ENCODE results near the gene XRN2. TPM values are rescaled to one million over a fixed set of nuclear protein-coding genes. Genes with fewer than 3 reads are reported as not detected.

XRN2 gene
- total and polyA plus RNA-seq, 2 experiments from 2014 or later: 39.6 to 79.1 TPM

- Histone ChIP-seq H3K27ac (no peak overlapping the region), H3K27me3 (no peaks in the 10 kb centered on the region), H2AFZ (no peak overlapping the region), H3K4me1 (ENCODE audit: insufficient read depth) (no peaks in the 10 kb centered on the region), H3K79me2 (peaks cover 25% of the 10 kb centered on the region), H3K4me3 (no peak overlapping the region), H3K36me3 (replicated peaks; ENCODE audit: insufficient read depth, low read depth) (no peaks in the 10 kb centered on the region), H4K20me1 (ENCODE audit: insufficient read depth, poor library complexity, severe bottlenecking) (peaks cover 10% of the 10 kb centered on the region), H3K9me2 (replicated peaks; ENCODE audit: insufficient read depth) (no peaks in the 10 kb centered on the region), H3K9me3 (ENCODE audit: low read depth) (no peaks in the 10 kb centered on the region), H3K4me2 (no peak overlapping the region)
- TF ChIP-seq, protein P1, sequence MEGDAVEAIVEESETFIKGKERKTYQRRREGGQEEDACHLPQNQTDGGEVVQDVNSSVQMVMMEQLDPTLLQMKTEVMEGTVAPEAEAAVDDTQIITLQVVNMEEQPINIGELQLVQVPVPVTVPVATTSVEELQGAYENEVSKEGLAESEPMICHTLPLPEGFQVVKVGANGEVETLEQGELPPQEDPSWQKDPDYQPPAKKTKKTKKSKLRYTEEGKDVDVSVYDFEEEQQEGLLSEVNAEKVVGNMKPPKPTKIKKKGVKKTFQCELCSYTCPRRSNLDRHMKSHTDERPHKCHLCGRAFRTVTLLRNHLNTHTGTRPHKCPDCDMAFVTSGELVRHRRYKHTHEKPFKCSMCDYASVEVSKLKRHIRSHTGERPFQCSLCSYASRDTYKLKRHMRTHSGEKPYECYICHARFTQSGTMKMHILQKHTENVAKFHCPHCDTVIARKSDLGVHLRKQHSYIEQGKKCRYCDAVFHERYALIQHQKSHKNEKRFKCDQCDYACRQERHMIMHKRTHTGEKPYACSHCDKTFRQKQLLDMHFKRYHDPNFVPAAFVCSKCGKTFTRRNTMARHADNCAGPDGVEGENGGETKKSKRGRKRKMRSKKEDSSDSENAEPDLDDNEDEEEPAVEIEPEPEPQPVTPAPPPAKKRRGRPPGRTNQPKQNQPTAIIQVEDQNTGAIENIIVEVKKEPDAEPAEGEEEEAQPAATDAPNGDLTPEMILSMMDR (IDR thresholded peaks at IDR 0.05; ENCODE audit: poor library complexity): no peak
- no peak for TF ChIP-seq EZH2phosphoT487 (IDR thresholded peaks at IDR 0.05; ENCODE audit: low read depth, severe bottlenecking, unreplicated experiment)
- TF ChIP-seq EZH2 (IDR thresholded peaks at IDR 0.05; ENCODE audit: borderline replicate concordance): no peak
- DNase-seq (ENCODE audit: low spot score): no peak
- WGBS (ENCODE audit: low lambda C conversion rate, missing lambda C conversion rate): 80% methylated on average over 2 of the region's 2 CpGs
These were observed 68.9 kb downstream of the XRN2 start for GRCh38 chr20:21372016-21372415.

GRCh38 chr20:21373436-21373835, 70.3 kb downstream of the XRN2 start:
- DNase-seq (ENCODE audit: low spot score): no peak
- Histone ChIP-seq H2AFZ (no peak overlapping the region), H3K79me2 (peaks cover 36% of the 10 kb centered on the region), H3K27ac (no peak overlapping the region), H3K36me3 (replicated peaks; ENCODE audit: insufficient read depth, low read depth) (no peaks in the 10 kb centered on the region), H3K4me2 (no peak overlapping the region), H3K4me1 (ENCODE audit: insufficient read depth) (no peaks in the 10 kb centered on the region), H3K4me3 (no peak overlapping the region), H3K9me3 (ENCODE audit: low read depth) (no peaks in the 10 kb centered on the region), H4K20me1 (ENCODE audit: insufficient read depth, poor library complexity, severe bottlenecking) (peaks cover 22% of the 10 kb centered on the region), H3K9me2 (replicated peaks; ENCODE audit: insufficient read depth) (no peaks in the 10 kb centered on the region), H3K27me3 (no peaks in the 10 kb centered on the region)
- 100% methylated on average over 1 of the region's 1 CpG for WGBS (ENCODE audit: low lambda C conversion rate, missing lambda C conversion rate)
- TF ChIP-seq EZH2phosphoT487 (IDR thresholded peaks at IDR 0.05; ENCODE audit: low read depth, severe bottlenecking, unreplicated experiment): no peak
- TF ChIP-seq EZH2 (IDR thresholded peaks at IDR 0.05; ENCODE audit: borderline replicate concordance): no peak
- TF ChIP-seq, protein P1 (IDR thresholded peaks at IDR 0.05; ENCODE audit: poor library complexity): no peak

DNA sequence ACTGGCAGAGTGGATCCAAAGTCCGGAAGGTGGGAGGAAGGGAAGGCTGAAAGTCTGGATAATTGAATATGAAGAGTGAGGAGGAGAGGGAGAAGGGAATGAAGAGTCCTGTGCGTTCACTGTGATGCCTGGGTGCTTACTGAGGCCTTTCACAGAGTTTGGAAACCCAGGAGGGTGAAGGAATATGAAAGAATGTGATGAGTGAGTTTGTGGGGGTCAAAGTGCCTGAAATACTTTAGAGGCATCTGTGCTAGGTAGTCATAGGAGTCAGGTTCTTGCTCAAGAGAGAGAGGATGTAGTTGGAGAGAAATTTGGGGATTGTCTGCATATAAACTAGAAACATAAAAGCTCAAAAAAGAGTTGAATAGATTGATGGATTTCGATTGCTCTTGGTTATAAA, 73.5 kb downstream of the XRN2 start:
- Histone ChIP-seq H3K79me2 (peaks cover 40% of the 10 kb centered on the region), H3K9me2 (replicated peaks; ENCODE audit: insufficient read depth) (no peaks in the 10 kb centered on the region), H3K27me3 (no peaks in the 10 kb centered on the region), H3K4me2 (no peak overlapping the region), H3K4me3 (no peak overlapping the region), H4K20me1 (ENCODE audit: insufficient read depth, poor library complexity, severe bottlenecking) (peaks cover 24% of the 10 kb centered on the region), H3K4me1 (ENCODE audit: insufficient read depth) (no peaks in the 10 kb centered on the region), H3K9me3 (ENCODE audit: low read depth) (no peaks in the 10 kb centered on the region), H3K36me3 (replicated peaks; ENCODE audit: insufficient read depth, low read depth) (no peaks in the 10 kb centered on the region), H2AFZ (no peak overlapping the region), H3K27ac (no peak overlapping the region)
- no peak for TF ChIP-seq EZH2phosphoT487 (IDR thresholded peaks at IDR 0.05; ENCODE audit: low read depth, severe bottlenecking, unreplicated experiment)
- TF ChIP-seq, protein P1 (IDR thresholded peaks at IDR 0.05; ENCODE audit: poor library complexity): no peak
- TF ChIP-seq EZH2 (IDR thresholded peaks at IDR 0.05; ENCODE audit: borderline replicate concordance): no peak
- WGBS (ENCODE audit: low lambda C conversion rate, missing lambda C conversion rate): 97% methylated on average over 3 of the region's 3 CpGs
- DNase-seq (ENCODE audit: low spot score): no peak

- Histone ChIP-seq H2AFZ (no peak overlapping the region), H4K20me1 (ENCODE audit: insufficient read depth, poor library complexity, severe bottlenecking) (peaks cover 24% of the 10 kb centered on the region), H3K4me3 (no peak overlapping the region), H3K9me3 (ENCODE audit: low read depth) (no peaks in the 10 kb centered on the region), H3K27me3 (no peaks in the 10 kb centered on the region), H3K4me1 (ENCODE audit: insufficient read depth) (no peaks in the 10 kb centered on the region), H3K27ac (no peak overlapping the region), H3K79me2 (peaks cover 40% of the 10 kb centered on the region), H3K4me2 (no peak overlapping the region), H3K36me3 (replicated peaks; ENCODE audit: insufficient read depth, low read depth) (no peaks in the 10 kb centered on the region), H3K9me2 (replicated peaks; ENCODE audit: insufficient read depth) (no peaks in the 10 kb centered on the region)
- DNase-seq (ENCODE audit: low spot score): no peak
- 71% methylated on average over 9 of the region's 9 CpGs for WGBS (ENCODE audit: low lambda C conversion rate, missing lambda C conversion rate)
- TF ChIP-seq EZH2phosphoT487 (IDR thresholded peaks at IDR 0.05; ENCODE audit: low read depth, severe bottlenecking, unreplicated experiment): no peak
- TF ChIP-seq EZH2 (IDR thresholded peaks at IDR 0.05; ENCODE audit: borderline replicate concordance): no peak
- TF ChIP-seq, protein P1 (IDR thresholded peaks at IDR 0.05; ENCODE audit: poor library complexity): no peak
These were observed 74.6 kb downstream of the XRN2 start for GRCh38 chr20:21377701-21378100.

Measured in hepatocyte (in vitro differentiated cells).